Colon (tissue), 2 donors: Measurements from ENCODE around the gene CALD1.

ENCODE experiments used
- FAIRE-seq: peaks from 2 replicates; lab custom pipeline; 2012; peaks lifted over from hg19 to GRCh38; lab: Jason Lieb, UNC
- donor health status: control.
- donor health status: control.

CALD1 gene

DNA sequence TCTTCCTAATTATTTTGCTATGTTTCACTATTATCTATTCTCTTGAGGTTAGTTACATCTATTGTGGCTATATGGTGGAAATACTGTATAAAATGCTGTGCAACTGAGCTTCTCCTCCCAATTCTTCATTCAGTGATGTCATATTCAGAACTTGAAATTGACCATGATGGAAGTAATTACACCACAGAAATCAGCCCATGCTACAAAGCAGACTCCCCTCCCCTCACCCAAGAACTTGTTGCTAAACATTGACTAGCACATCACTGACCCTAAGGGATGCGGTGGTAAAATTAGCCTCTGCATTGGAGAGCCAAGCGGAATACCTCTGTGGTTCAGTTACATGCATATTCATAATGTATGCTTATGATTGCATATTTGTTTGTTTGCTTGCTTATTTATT is 8.8 kb downstream of the CALD1 start:
- FAIRE-seq = no peak

DNA sequence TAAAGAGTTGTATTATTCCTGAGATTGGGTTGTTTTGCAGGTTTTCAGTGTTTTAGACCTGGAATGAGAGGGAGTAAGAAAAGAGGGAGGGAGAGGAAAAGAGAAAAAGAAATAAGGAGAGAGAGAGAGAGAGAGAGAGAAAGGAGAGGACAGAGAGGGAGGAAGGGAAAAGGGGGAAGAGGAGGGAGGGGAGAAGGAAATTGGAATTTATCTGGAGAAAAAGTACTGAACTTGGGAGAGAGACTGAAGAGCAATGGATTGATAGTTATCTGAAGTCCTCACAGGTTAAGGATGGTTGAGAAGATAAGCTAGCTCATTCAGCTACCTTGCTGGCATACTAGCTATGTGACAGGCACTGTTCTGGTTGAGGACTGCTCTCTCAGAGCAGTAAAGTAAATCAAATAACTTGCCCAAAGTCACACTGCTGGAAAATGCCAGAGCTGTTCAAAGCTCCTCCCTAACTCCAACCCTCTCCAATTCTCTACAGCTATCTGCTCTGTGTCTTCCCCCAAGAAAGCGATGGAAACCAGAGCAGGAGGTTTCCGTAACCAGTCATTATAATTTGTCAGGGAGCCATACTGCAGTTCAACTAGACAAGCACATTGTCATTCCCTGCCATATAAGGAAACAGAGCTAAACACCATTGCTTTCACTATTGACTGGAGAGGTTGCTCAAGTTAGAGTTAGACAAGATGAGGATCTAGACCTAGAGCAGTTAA is 10.7 kb downstream of the CALD1 start:
- FAIRE-seq = no peak

DNA sequence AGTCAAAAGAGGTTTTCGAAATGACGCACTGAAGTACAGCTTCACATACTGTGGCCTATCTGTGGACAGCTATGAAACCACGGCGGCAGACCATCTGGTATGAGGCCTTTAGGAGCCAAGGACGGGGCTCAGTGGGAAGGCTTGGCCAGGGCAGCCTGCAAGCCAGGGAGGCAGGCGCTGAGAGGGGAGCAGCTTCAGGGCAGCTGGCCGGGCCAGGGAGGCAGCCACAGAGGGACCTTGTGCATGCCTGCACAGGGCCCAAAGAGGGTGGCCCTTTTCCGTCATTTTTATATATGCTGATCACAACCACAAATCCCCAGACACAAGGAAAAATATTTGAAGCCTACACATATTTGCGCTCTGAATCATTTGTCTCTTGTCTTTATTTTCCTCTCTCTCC is 13.5 kb downstream of the CALD1 start:
- FAIRE-seq = no peak

DNA sequence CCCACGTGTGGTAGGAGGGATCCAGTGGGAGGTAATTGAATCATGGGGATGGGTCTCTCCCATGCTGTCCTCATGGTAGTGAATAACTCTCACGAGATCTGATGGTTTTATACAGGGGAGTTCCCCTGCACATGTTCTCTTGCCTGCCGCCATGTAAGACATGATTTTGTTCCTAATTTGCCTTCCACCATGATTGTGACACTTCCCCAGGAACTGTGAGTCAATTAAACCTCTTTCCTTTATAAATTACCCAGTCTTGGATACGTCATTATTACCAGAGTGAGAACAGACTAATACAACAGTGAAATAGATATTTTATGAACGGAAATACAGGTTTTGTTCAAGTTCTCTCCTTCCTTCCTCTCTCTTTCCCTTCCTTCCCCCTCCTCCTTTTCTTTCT is 15.8 kb downstream of the CALD1 start:
- FAIRE-seq = no peak

DNA sequence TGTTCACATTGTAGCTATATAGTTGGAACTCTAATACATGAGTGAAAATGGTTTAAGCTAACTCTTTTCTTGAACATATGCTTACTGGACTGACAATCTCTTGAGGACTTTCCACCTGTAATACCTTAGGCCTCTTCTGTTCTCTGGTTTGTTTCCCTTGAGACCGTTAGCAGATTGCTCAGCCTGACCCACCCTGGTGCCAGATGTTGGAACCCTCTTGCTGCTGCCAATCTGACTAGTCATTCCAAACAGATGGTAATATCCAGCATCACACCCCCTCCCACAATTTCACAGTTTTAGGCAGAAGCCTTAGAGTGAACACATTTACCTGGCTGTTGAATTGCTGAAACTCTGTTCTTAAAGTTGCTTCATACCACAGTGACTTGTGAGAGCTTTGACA is 18.7 kb downstream of the CALD1 start:
- FAIRE-seq = no peak

DNA sequence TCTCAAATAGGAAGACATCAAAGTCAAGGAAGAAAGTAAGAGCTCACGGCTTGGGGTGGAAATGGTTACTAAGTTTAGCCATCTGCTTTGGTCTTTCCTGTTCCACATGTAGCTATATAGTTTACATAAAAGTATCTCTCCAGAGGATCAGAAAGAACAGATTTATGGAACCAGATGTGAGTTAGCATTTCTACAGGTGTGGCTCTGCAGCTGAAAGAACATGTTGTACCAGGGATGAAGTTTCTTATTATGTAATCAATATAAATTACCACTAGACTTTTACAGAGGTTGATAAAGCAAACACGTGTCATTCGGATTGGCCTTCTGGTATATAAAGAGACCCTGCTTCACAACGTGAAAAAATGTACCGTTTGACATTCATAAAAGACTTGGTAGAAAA is 19.9 kb downstream of the CALD1 start:
- FAIRE-seq = no peak

DNA sequence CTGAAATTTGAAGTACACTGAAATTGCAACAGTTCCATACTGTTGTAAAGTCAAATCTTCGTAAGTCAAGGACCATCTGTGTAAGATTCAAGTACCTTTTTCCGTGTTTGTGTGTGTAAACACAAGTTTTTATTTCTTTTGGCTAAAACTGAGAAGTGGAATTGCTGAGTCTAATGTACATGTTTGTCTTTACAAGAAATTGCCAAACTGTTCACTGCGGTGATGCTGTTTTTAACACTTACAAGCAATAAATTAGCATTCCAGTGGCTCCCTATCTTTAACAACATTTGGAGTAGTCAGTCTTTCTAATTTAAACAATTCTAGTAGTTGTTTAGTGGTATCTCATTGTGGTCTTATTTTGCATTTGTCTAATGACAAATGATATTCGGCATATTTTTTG is 23.3 kb downstream of the CALD1 start:
- FAIRE-seq = no peak

DNA sequence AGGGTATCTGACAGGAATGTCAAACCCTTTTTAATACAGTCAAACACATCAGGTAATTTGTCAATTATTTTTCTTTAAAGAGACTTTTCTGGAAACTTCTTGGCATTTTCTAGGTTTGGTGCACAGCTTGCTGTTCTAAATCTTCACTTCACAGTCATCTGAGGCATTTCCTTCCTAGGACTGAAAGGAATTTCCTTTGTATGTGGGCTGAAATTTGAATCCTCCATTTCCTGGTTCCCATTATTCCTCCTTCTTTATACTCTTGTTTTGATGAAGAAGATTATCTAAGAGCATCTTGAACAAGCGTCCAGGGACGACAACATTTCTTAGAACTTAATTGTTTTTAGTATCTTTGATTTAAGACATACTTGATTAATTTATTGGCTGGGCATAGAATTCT is 24.9 kb downstream of the CALD1 start:
- FAIRE-seq = no peak

DNA sequence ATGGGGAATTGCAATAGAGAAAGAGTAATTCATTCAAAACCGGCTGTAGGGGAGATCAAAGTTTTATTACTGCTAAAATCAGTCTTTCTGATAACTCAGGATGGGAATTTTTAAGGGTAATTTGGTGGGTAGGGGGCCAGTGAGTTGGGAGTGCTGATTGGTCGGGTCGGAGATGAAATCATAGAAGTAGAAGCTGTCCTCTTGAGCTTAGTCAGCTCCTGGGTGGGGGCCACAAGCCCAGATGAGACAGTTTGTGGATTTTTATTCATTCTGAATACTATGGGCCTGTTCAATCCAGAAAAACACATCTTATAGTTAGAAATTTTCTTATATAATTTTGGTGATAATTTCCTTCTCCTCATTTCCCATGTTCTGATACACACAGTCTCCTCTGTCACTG is 25.4 kb downstream of the CALD1 start:
- no peak for FAIRE-seq

DNA sequence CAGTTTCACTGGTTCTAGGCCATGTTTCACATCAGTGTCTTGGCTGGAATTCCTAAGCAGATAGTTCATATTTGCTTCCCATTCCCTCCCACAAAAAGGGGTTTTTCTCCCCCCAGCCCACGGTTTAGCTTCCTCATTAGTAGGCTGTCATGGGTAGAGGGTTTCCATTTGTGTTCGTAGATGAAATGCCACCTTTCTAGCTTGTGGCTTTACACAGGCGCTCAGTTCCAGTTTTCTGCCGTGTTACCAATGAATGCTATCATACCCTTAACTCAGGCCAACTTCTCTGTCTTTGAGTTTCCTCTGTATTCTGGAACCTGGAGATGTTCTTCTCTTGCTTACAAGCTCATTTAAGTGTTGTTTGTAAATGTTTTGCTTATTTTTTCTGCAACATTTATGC is 26.8 kb downstream of the CALD1 start:
- FAIRE-seq = no peak

DNA sequence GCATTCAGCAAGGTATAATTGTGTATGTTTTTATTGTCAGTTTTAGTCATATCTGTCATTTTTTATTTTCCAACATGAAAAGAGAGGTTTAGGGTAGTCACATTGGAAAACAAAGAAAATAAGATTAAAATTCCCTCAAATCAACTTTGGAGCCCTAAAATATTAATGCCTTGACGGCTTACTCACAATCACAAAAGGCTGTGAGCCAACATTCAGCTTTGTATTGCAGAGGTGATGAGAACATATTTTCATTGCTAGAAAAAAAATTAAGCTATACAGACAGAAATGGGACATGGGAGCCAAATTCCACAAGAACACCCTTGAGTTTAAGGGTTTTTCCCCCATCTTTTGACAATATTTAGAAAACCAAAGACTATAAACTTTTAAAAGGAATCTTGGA is 30.2 kb downstream of the CALD1 start:
- FAIRE-seq = no peak

DNA sequence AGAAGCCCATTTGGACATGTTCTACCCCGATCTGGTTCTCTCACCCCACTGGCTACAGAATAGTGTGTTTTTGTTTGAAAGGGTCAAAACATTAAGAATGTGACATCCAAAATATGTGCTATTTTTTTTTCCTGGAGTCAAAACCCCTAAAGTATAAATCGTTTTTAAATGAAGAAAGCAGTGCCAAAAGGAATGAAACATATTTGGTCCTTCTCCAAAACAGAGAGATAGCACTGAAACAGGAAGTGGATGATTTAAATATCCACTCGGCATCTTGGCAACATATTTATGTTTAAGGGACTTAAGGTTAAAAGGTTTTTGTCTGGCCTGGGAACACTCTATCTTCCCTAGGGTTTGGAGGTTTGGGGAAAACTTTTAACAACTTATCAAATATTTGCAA is 32.3 kb downstream of the CALD1 start:
- FAIRE-seq = no peak

DNA sequence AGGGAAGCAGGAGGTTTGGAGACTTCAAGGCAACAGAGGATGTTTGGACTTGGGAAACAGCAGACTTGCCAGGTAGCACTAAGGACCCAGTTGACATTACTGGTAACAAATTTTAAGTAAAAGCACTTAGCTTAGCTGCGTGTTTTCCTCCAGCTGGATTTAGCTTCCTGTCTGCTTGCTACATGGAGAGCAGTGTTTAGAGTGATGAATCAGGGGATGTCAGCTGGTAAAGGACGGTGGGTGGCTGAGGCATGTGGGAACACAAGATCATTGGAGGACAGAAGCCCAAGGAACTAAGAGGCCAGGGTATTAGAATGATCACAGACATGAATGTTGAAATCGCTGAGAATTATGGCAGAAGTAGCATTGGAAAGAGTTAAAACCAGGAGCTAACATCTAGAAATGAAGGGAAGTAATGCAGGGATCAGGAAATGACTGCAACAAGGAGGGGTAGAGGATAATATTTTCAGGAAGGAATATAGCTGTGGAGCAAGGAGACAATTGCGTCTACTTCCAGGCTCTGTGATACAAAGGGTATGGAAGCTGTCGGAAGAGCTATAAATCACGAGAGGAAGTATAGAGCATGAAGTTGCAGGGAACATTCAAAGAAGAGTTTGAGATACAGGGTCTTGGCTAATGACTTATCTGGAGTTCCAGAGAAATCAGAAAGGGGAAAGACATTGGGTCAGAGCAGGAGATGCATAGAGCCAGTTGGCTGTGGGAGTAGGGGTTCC is 34.4 kb downstream of the CALD1 start:
- FAIRE-seq = no peak

DNA sequence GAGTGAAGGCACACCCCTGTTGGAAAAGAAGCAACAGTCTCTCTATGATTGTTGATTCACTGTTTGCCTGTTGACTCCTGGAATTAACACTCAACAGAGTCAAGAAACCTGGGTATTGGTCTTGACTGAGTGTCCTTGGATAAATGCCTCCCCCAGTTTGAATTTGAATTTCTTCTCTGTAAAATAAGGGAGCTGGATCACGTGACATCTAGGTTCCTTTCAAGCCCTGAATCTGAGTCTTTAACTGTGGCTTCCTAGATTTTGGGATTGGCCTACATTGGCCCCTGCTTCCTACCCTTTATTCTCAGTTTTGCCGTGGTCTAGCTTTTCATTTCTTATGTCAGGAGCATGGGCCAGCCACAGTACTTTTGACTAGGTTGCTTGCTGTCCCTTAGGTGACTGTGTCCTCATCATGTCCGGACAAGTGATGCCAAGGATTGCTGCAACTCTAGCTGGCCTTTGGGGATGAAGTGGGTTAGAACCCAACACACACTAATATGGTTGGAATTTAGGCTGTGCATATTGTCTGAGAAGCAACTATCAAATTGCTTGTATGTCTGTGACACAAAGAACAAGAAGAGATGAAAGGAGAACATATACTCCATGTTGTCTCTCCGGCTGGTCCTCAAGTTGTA is 35.4 kb downstream of the CALD1 start:
- FAIRE-seq = no peak

DNA sequence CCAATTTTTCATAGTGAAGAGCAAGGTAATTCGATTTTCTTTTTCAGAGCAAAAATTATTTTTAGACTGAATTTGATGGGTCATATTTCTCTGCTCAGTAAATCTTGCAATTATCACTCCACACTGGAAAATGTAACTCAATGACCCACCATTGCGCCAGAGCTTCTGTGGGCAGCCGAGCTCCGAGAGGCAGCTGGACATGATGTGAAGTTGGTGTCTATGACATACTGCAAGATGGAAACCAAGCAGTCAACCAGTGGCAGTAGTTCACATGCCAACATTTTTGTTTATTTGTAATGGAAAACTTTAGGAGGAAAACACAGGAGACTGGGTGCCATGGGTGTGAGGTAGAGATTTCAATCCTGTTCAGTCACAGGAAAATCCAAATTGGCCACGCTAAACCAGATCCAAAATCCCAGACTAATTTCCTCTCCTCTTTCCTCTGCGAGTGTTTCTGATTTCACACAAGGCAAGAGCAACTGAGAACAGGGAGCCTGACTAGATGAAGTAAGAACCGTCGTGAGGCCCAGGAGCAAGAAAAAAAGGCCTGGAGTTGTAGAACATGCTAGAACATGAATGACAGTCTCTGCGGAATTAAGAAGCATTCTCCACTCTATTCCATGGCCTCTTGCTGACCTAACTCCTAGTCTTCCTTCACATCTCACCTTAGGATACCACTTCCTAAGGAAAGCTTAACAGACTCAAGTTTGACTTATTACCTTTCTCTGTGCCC is 39.3 kb downstream of the CALD1 start:
- FAIRE-seq = no peak

DNA sequence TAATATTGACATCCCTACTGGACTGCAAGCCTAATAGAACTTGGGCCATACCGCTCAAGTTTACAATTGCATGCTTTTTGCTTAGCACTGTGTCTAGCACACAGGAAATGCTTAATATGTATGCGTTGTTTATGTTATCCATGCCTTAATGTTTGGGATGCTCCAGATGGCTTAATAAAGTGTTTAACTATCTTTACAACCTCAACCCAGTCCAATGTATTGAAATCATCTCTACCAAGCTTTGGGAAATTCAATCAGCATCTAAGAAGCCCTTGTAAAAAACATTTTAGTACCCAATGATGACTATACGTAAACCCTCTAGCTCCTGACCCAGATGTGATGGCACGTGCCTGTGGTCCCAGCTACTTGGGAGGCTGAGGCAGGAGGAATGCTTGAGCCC is 40.0 kb downstream of the CALD1 start:
- FAIRE-seq = no peak

DNA sequence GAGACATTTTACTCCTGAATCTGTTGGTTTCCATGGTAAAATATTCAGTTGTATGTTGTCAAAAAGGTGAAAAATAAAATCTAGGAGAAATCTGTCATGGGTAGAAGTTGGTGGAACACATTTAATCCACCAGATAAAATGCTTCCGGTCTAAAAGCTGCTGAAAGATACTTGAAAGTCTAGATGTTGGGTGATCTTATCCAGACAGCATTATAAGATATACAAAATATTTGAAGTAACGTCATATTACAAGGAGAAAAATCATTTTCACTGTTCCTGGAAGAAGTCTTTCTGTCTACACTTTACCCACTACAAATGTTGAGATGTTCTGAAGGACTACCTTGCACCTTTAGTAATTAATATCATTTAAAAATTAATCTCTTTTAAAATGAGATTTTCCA is 40.9 kb downstream of the CALD1 start:
- no peak for FAIRE-seq

DNA sequence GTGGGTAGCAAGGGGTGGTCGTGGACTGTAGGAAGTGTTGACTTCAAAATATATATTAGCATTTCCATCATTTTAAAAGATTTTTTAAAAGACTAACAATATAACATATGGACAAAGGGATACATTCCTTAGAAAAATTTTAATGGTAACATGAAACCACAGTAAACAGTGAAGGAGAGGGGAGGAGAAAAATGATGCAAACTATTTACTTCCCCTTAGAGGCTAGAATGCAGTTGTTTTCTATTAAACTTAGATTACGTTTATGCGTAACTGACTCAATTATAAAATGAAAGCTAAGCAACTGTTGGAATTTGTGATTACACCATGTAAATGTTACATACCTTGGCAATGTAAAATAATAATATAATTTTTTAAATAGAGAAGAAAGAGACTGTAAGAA is 41.3 kb downstream of the CALD1 start:
- no peak for FAIRE-seq

DNA sequence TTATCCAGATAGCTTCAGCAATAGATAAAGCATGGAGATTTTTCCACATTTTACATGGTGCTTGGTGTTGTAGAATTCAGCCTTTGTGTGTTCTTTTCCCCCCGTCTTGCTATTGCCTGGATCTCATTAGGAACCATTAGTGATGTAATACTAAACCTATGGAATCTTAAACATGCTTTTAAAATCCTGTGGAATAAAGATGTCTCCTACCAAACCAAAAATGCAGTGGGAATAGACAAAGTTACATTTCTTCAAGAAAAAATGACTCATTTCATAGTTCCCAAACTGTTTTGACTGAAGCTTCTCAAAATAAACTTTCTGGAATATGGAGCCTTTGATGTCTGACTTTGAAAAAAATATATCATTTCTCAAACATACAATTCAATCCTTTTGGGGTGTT is 44.0 kb downstream of the CALD1 start:
- no peak for FAIRE-seq

DNA sequence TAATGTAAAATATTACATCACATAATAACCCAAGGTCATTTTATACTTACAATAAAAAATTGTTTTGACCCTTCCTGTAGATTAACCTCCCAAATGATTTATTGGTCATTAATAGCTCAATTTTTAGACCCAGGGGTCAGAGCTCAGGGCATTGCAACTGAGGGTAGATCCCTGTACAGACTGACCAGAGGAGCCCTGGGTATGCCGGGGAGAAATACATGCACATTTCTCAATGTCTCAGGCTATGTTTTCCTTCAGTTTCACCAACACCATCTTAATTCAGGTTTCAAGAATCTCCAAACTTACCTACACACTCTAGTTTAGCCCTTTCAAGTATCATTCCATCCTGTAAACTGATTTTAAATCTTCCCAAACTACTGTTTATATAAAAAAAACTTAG is 46.2 kb downstream of the CALD1 start:
- FAIRE-seq = no peak

DNA sequence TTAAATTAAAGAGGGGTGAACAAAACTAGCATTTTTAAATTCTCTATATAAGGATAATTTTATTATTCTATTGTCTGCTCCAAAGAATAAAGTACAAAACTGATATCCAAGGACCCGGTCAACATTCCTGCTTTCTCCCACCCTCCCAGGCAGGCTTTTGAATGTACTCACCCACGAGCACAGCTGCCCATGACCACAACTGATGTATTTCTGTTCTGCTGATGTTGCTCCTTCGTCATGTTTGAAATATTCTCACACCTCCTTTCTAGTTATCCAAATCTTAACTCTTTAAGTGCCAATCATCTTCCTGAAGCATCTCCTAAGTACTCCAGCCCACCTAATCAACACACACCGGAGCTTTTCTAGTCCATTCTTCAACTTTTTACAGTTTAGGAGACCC is 46.7 kb downstream of the CALD1 start:
- FAIRE-seq = no peak

DNA sequence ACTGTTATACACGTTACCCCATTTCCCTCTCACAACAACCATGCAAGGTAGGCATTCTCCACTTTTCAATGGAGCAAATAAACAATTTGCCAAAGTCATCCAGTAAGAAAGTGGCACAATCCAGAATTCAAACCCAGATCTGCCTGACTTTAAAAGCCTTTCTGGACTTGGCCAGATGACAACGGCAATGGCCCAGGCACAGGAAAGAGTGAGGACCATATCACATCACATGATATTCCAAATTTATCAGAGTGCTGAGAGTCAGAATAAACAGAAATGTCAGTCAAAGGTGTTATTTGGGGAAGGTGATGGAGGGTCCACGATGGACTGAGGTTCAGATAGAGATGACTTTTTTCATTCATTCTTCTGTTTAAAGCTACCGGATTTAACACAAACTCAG is 48.0 kb downstream of the CALD1 start:
- FAIRE-seq = no peak

DNA sequence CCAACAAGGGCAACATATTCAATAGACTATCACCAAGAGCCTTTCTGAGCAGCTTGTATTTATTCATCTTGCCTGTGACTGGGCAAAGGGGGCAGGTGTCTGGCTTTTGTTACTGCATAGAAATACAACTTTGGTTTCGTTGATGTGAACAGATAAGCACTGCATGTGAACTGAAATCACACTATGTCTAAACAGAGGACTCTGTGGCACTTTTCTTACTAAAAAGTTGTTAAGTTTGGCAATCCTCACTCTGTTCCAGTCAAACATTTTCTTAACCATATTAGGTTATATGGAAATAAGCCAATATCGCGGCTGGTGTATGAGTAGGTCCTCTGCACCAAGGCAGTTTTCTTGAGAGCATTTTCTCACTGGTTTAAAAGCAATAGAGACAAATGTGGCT is 48.5 kb downstream of the CALD1 start:
- no peak for FAIRE-seq
